H1 (cell line): ENCODE data around the gene ALK. TPM values are rescaled to one million over a fixed set of nuclear protein-coding genes. Genes with fewer than 3 reads are reported as not detected.

ENCODE experiments used
- CTBP2 ChIP-seq: IDR thresholded peaks from 2 replicates; pipeline ENCODE4 v1.7.0; 2011; ENCODE audit warnings: borderline replicate concordance, mild to moderate bottlenecking, moderate library complexity, mixed read lengths, low read length; ENCODE audit not compliant: insufficient read depth, insufficient read length
- polyA plus RNA-seq, 7 experiments: library from polyadenylated mRNA; depleted of rRNA in 3 of 7; stranded (reverse) in 5 of 7; unstranded in 2 of 7; fragments of >200 nt in 5 of 7; fragments of 200-250 nt in 2 of 7; gene quantifications; 1 replicate in 5 of 7; 2 replicates in 1 of 7; 4 replicates in 1 of 7; pipeline versions ENCODE4 v1.2.1 to v1.2.3, GENCODE V29; 2011 to 2013; ENCODE audit warnings: missing spikeins in 2 of 7, mixed read lengths in 2 of 7
- total RNA-seq: library from RNA; stranded (reverse); fragmentation: NEBNext Ultra II Directional; extraction: Animal tissue kit (Norgen Biotek cat#: 25700); gene quantifications from 2 replicates; pipeline ENCODE4 v1.2.1, GENCODE V29; 2021
- TF ChIP-seq, protein P1 (sequence below): fragments of 300-600 bp; sonication (generic); IDR thresholded peaks from 2 replicates; pipeline ENCODE4 v1.7.1; 2012; ENCODE audit warnings: low read length, moderate library complexity, mild to moderate bottlenecking, inconsistent platforms; ENCODE audit not compliant: insufficient replicate concordance

Gene ALK
- total and polyA plus RNA-seq, 2 of the 8 experiments (the other 6 are each of a cell fraction or from before 2014, with no cell fraction given): 0.02 to 0.09 TPM

DNA sequence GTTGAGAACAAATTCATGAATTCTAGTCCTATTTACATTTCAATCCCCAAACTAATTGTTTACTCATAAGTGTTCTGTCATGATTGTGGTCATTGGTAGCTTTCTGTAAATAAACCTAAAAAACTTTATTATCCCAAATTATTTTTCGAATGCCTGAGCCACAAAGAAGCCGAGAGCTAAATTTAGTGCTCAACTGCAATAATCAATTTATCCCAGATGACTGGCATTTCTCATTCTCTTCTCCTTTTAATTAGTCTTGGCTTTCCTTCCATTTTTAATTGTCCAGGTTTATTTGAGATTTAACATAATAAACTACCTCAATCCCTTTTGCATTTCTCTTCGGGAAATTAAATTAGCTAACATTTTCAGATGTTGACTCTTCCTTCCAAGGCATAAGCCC is 308.3 kb downstream of the ALK start (continued):
- TF ChIP-seq, protein P1, sequence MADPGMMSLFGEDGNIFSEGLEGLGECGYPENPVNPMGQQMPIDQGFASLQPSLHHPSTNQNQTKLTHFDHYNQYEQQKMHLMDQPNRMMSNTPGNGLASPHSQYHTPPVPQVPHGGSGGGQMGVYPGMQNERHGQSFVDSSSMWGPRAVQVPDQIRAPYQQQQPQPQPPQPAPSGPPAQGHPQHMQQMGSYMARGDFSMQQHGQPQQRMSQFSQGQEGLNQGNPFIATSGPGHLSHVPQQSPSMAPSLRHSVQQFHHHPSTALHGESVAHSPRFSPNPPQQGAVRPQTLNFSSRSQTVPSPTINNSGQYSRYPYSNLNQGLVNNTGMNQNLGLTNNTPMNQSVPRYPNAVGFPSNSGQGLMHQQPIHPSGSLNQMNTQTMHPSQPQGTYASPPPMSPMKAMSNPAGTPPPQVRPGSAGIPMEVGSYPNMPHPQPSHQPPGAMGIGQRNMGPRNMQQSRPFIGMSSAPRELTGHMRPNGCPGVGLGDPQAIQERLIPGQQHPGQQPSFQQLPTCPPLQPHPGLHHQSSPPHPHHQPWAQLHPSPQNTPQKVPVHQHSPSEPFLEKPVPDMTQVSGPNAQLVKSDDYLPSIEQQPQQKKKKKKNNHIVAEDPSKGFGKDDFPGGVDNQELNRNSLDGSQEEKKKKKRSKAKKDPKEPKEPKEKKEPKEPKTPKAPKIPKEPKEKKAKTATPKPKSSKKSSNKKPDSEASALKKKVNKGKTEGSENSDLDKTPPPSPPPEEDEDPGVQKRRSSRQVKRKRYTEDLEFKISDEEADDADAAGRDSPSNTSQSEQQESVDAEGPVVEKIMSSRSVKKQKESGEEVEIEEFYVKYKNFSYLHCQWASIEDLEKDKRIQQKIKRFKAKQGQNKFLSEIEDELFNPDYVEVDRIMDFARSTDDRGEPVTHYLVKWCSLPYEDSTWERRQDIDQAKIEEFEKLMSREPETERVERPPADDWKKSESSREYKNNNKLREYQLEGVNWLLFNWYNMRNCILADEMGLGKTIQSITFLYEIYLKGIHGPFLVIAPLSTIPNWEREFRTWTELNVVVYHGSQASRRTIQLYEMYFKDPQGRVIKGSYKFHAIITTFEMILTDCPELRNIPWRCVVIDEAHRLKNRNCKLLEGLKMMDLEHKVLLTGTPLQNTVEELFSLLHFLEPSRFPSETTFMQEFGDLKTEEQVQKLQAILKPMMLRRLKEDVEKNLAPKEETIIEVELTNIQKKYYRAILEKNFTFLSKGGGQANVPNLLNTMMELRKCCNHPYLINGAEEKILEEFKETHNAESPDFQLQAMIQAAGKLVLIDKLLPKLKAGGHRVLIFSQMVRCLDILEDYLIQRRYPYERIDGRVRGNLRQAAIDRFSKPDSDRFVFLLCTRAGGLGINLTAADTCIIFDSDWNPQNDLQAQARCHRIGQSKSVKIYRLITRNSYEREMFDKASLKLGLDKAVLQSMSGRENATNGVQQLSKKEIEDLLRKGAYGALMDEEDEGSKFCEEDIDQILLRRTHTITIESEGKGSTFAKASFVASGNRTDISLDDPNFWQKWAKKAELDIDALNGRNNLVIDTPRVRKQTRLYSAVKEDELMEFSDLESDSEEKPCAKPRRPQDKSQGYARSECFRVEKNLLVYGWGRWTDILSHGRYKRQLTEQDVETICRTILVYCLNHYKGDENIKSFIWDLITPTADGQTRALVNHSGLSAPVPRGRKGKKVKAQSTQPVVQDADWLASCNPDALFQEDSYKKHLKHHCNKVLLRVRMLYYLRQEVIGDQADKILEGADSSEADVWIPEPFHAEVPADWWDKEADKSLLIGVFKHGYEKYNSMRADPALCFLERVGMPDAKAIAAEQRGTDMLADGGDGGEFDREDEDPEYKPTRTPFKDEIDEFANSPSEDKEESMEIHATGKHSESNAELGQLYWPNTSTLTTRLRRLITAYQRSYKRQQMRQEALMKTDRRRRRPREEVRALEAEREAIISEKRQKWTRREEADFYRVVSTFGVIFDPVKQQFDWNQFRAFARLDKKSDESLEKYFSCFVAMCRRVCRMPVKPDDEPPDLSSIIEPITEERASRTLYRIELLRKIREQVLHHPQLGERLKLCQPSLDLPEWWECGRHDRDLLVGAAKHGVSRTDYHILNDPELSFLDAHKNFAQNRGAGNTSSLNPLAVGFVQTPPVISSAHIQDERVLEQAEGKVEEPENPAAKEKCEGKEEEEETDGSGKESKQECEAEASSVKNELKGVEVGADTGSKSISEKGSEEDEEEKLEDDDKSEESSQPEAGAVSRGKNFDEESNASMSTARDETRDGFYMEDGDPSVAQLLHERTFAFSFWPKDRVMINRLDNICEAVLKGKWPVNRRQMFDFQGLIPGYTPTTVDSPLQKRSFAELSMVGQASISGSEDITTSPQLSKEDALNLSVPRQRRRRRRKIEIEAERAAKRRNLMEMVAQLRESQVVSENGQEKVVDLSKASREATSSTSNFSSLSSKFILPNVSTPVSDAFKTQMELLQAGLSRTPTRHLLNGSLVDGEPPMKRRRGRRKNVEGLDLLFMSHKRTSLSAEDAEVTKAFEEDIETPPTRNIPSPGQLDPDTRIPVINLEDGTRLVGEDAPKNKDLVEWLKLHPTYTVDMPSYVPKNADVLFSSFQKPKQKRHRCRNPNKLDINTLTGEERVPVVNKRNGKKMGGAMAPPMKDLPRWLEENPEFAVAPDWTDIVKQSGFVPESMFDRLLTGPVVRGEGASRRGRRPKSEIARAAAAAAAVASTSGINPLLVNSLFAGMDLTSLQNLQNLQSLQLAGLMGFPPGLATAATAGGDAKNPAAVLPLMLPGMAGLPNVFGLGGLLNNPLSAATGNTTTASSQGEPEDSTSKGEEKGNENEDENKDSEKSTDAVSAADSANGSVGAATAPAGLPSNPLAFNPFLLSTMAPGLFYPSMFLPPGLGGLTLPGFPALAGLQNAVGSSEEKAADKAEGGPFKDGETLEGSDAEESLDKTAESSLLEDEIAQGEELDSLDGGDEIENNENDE: no peak
- no peak for TF ChIP-seq CTBP2
